A673 (cell line): ENCODE measurements around the gene MAL. TPM values are rescaled to one million over a fixed set of nuclear protein-coding genes. Genes with fewer than 3 reads are reported as not detected.

Source experiments
- BruUV-seq: library from RNA; stranded (reverse); fragments of 400-500 nt; replicated peaks from 2 replicates; lab custom pipeline; 2021; lab: Mats Ljungman, UMichigan
- CTCF ChIA-PET: fragments of 300-600 bp; sonication (Branson Sonifier 250); formaldehyde crosslinking; loops from one replicate; lab custom pipeline; 2022; ENCODE audit warnings: antibody characterized with exemption; lab: Charles Lee
- POLR2A ChIA-PET: fragments of 300-600 bp; sonication (Branson Sonifier 250); formaldehyde crosslinking; loops from one replicate; lab custom pipeline; 2022; ENCODE audit warnings: antibody characterized with exemption; ENCODE audit not compliant: low non-redundant PET; lab: Charles Lee
- DNase-seq: peaks from one replicate; pipeline ENCODE4 v3.0.0-alpha.2; 2015; ENCODE audit warnings: low spot score
- H3K27ac ChIP-seq: fragments of 200-600 bp; sonication (generic); 2 replicates; pipeline ENCODE4 v1.5.1; 2016; ENCODE audit warnings: mixed run types, low read depth, mild to moderate bottlenecking, mixed read lengths, antibody characterized with exemption, low read length; ENCODE audit not compliant: poor library complexity, severe bottlenecking
- H3K27me3 ChIP-seq: fragments of 200-600 bp; sonication (generic); replicated peaks from 2 replicates; pipeline ENCODE4 v1.6.1; 2017; ENCODE audit warnings: mixed run types, low read depth, mild to moderate bottlenecking, mixed read lengths, antibody characterized with exemption, low read length; ENCODE audit not compliant: insufficient read depth, poor library complexity
- H3K36me3 ChIP-seq: fragments of 200-600 bp; sonication (generic); 2 replicates; pipeline ENCODE4 v1.6.1; 2016; ENCODE audit warnings: mixed run types, mild to moderate bottlenecking, mixed read lengths, antibody characterized with exemption, low read length; ENCODE audit not compliant: insufficient read depth, poor library complexity, severe bottlenecking
- H3K4me1 ChIP-seq: fragments of 200-600 bp; sonication (generic); 2 replicates; pipeline ENCODE4 v1.6.1; 2017; ENCODE audit warnings: mixed run types, mild to moderate bottlenecking, mixed read lengths, antibody characterized with exemption, low read length; ENCODE audit not compliant: insufficient read depth, poor library complexity, severe bottlenecking
- H3K4me3 ChIP-seq: fragments of 200-600 bp; sonication (generic); 2 replicates; pipeline ENCODE4 v1.5.1; 2016; ENCODE audit warnings: low read depth, mixed run types, mild to moderate bottlenecking, mixed read lengths, low read length; ENCODE audit not compliant: poor library complexity, severe bottlenecking
- H3K9me3 ChIP-seq: fragments of 200-600 bp; sonication (generic); 2 replicates; pipeline ENCODE4 v1.6.1; 2016; ENCODE audit warnings: mixed run types, low read depth, mild to moderate bottlenecking, mixed read lengths, antibody characterized with exemption, low read length; ENCODE audit not compliant: poor library complexity, severe bottlenecking
- CTCF ChIP-seq: fragments of 300-800, 200-600 bp; sonication (generic); conservative IDR thresholded peaks from 2 replicates; pipeline ENCODE4 v1.5.1; 2017; ENCODE audit warnings: low read depth, mild to moderate bottlenecking, antibody characterized with exemption, low read length, moderate library complexity, mixed read lengths
- EZH2 ChIP-seq: fragments of 200-600 bp; sonication (generic); IDR thresholded peaks from 2 replicates; pipeline ENCODE4 v1.6.1; 2017; ENCODE audit warnings: borderline replicate concordance, low read depth, mild to moderate bottlenecking, mixed read lengths, antibody characterized with exemption, low read length; ENCODE audit not compliant: poor library complexity, severe bottlenecking
- intact Hi-C: fragments of 100-400 bp; cut with micrococcal nuclease; formaldehyde crosslinking; loops from one replicate; pipeline ENCODE4 v1.10.0; 2022; ENCODE audit not compliant: unreplicated experiment
- total RNA-seq: library from RNA; stranded (reverse); gene quantifications from 2 replicates; pipeline ENCODE4 v1.2.3, GENCODE V29; 2021

Gene MAL
- total RNA-seq, 1 experiment from 2014 or later: not detected

GRCh38 chr2:95008996-95009395, 16.5 kb upstream of the MAL start:
- no peaks in the 10 kb centered on the region for H3K27me3 ChIP-seq
- TF ChIP-seq CTCF: no peak
- no peak for TF ChIP-seq EZH2
- no peaks in the 10 kb centered on the region for H3K36me3 ChIP-seq
- ChIA-PET POLR2A (no interaction called here), CTCF (no interaction called here)
- H3K27ac ChIP-seq: no peak overlapping the region
- DNase-seq: no peak
- BruUV-seq: no TSS peak
- H3K4me3 ChIP-seq: no peak overlapping the region
- H3K9me3 ChIP-seq: no peaks in the 10 kb centered on the region
- peaks cover 20% of the 10 kb centered on the region for H3K4me1 ChIP-seq
- intact Hi-C loops: no loop called here

DNA sequence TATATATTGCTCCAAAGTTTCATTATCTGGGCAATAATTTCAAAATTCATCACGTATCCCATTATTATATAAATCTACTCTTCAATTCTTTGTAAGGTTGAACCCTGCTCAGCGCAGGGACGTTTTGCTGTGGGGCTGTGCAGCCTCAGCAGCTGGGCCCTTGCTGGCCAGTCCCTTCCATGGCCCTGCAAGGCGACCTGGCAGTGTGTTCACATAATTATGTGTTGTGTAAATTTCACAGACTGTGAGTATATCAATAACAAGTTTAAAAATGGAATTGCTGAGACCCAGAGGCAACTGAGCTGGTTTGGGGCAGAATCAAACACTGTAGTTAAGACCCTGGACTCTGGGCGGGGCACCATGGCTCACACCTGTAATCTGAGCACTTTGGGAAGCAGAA, 16.1 kb upstream of the MAL start:
- no peak for DNase-seq
- Histone ChIP-seq H3K27ac (no peak overlapping the region), H3K4me1 (peaks cover 20% of the 10 kb centered on the region), H3K27me3 (no peaks in the 10 kb centered on the region), H3K4me3 (no peak overlapping the region), H3K36me3 (no peaks in the 10 kb centered on the region), H3K9me3 (no peaks in the 10 kb centered on the region)
- ChIA-PET CTCF (no interaction called here), POLR2A (no interaction called here)
- TF ChIP-seq EZH2: no peak
- TF ChIP-seq CTCF: no peak
- no TSS peak for BruUV-seq
- intact Hi-C loops: no loop called here

- BruUV-seq: no TSS peak
- DNase-seq: no peak
- no peak overlapping the region for H3K27ac ChIP-seq
- no peaks in the 10 kb centered on the region for H3K36me3 ChIP-seq
- CTCF ChIA-PET: no interaction called here
- no peak for TF ChIP-seq EZH2
- TF ChIP-seq CTCF: no peak
- no peaks in the 10 kb centered on the region for H3K27me3 ChIP-seq
- H3K4me3 ChIP-seq: no peak overlapping the region
- peaks cover 20% of the 10 kb centered on the region for H3K4me1 ChIP-seq
- H3K9me3 ChIP-seq: no peaks in the 10 kb centered on the region
- POLR2A ChIA-PET: no interaction called here
- intact Hi-C loops: no loop called here
Measured at GRCh38 chr2:95010126-95010525, 15.4 kb upstream of the MAL start.
